Measurements from ENCODE around the gene TCF12. TPM values are rescaled to one million over a fixed set of nuclear protein-coding genes. Genes with fewer than 3 reads are reported as not detected.

TCF12 gene
- total RNA-seq, 1 donor from 2014 or later = 155 TPM

Other genes starting within 250 kb of the TCF12 start
- gene ZNF280D, start 185.1 kb upstream of the TCF12 start, total RNA-seq = 96.6 TPM